GM12891 (cell line): ENCODE data around the gene HNRNPLL.

ENCODE experiments used
- POLR2A ChIP-seq: IDR thresholded peaks from 2 replicates; pipeline ENCODE4 v1.6.1; 2011; ENCODE audit warnings: low read depth, low read length, control low read depth
- POLR2AphosphoS5 ChIP-seq: IDR thresholded peaks from 2 replicates; pipeline ENCODE4 v1.6.1; 2011; ENCODE audit warnings: low read depth, low read length, control low read depth

GRCh38 chr2:38613849-38614213, 11.1 kb upstream of the HNRNPLL start:
- TF ChIP-seq POLR2A (no peak), POLR2AphosphoS5 (no peak)
